Endothelial cell of umbilical vein (primary cell): ENCODE data around the gene DEGS1. TPM values are rescaled to one million over a fixed set of nuclear protein-coding genes. Genes with fewer than 3 reads are reported as not detected.

Experiments used
- BruUV-seq: library from RNA; stranded (reverse); fragments of 400-500 nt; replicated peaks from 2 replicates; lab custom pipeline; 2021; lab: Mats Ljungman, UMichigan
- CTCF ChIA-PET: fragments of 300-600, 350-600 bp; sonication (Branson Sonifier 250); formaldehyde crosslinking; loops from one replicate; lab custom pipeline; 2021; ENCODE audit warnings: antibody characterized with exemption, inconsistent platforms; lab: Charles Lee
- POLR2A ChIA-PET: fragments of 300-600, 350-600 bp; sonication (Branson Sonifier 250); formaldehyde crosslinking; loops from one replicate; lab custom pipeline; 2021; ENCODE audit warnings: antibody characterized with exemption, inconsistent platforms; lab: Charles Lee
- DNase-seq: peaks from one replicate; pipeline ENCODE4 v3.0.0-alpha.2; 2011; ENCODE audit warnings: low read depth, low spot score
- FAIRE-seq: peaks from 2 replicates; lab custom pipeline; 2011; peaks lifted over from hg19 to GRCh38; lab: Jason Lieb, UNC
- H2AFZ ChIP-seq: 2 replicates; pipeline ENCODE4 v1.6.0; 2012; ENCODE audit warnings: low read depth, low read length, control low read depth, inconsistent platforms
- H3K27ac ChIP-seq: 2 replicates; pipeline ENCODE4 v1.5.1; 2011; ENCODE audit warnings: low read depth, mild to moderate bottlenecking, control low read depth, low read length, moderate library complexity; ENCODE audit not compliant: insufficient read depth
- H3K27me3 ChIP-seq, 2 experiments: 2 replicates each; pipeline versions ENCODE4 v1.6.0 to v1.6.1; 2011; ENCODE audit warnings: low read length in 2 of 2, mixed read lengths in 1 of 2; ENCODE audit not compliant: control insufficient read depth in 2 of 2, insufficient read depth in 2 of 2
- H3K36me3 ChIP-seq, 2 experiments: 2 replicates in 1 of 2; 3 replicates in 1 of 2; pipeline ENCODE4 v1.5.1; 2011; ENCODE audit warnings: low read length in 2 of 2, mild to moderate bottlenecking in 1 of 2, moderate library complexity in 1 of 2; ENCODE audit not compliant: control insufficient read depth in 2 of 2, insufficient read depth in 2 of 2; ENCODE audit errors: extremely low read depth in 1 of 2
- H3K4me1 ChIP-seq: 3 replicates; pipeline ENCODE4 v1.5.1; 2011; ENCODE audit warnings: mild to moderate bottlenecking, low read length; ENCODE audit not compliant: control insufficient read depth, insufficient read depth; ENCODE audit errors: extremely low read depth
- H3K4me2 ChIP-seq: 2 replicates; pipeline ENCODE4 v1.6.1; 2011; ENCODE audit warnings: low read length, control low read depth, mixed read lengths; ENCODE audit not compliant: insufficient read depth
- H3K4me3 ChIP-seq, 3 experiments: fragments of 200-600 bp in 1 of 3; sonication (generic), shearing (Covaris generic) in 1 of 3; replicated peaks in 1 of 3; 2 replicates each; pipeline ENCODE4 v1.5.1; 2011 to 2016; ENCODE audit warnings: control low read depth in 3 of 3, low read length in 3 of 3, mild to moderate bottlenecking in 2 of 3, inconsistent platforms in 1 of 3, low read depth in 1 of 3, moderate library complexity in 1 of 3; ENCODE audit not compliant: insufficient read depth in 1 of 3
- H3K79me2 ChIP-seq: 2 replicates; pipeline ENCODE4 v1.6.0; 2012; ENCODE audit warnings: low read length, inconsistent platforms; ENCODE audit not compliant: control insufficient read depth, insufficient read depth
- H3K9ac ChIP-seq: replicated peaks from 2 replicates; pipeline ENCODE3; 2011; ENCODE audit warnings: low read length, control low read depth; ENCODE audit not compliant: insufficient read depth; ENCODE audit errors: extremely low read depth
- H3K9me1 ChIP-seq: replicated peaks from 3 replicates; pipeline ENCODE4 v1.6.0; 2011; ENCODE audit warnings: mild to moderate bottlenecking, low read length; ENCODE audit not compliant: control insufficient read depth, insufficient read depth; ENCODE audit errors: extremely low read depth
- H3K9me3 ChIP-seq: replicated peaks from 2 replicates; pipeline ENCODE4 v1.5.1; 2012; ENCODE audit warnings: low read length, inconsistent platforms; ENCODE audit not compliant: control insufficient read depth, insufficient read depth
- H4K20me1 ChIP-seq: replicated peaks from 2 replicates; pipeline ENCODE3; 2011; ENCODE audit warnings: mild to moderate bottlenecking, low read length; ENCODE audit not compliant: control insufficient read depth, insufficient read depth; ENCODE audit errors: extremely low read depth
- EZH2 ChIP-seq: IDR thresholded peaks from 2 replicates; pipeline ENCODE4 v1.6.1; 2012; ENCODE audit warnings: borderline replicate concordance, low read depth, mild to moderate bottlenecking, moderate library complexity, low read length, inconsistent platforms; ENCODE audit not compliant: severe bottlenecking
- FOS ChIP-seq: IDR thresholded peaks from 2 replicates; pipeline ENCODE4 v1.6.1; 2011; ENCODE audit warnings: mild to moderate bottlenecking, low read length, moderate library complexity, borderline replicate concordance; ENCODE audit not compliant: insufficient read depth
- GATA2 ChIP-seq: IDR thresholded peaks from 2 replicates; pipeline ENCODE4 v1.7.0; 2011; ENCODE audit warnings: low read depth, mild to moderate bottlenecking, moderate library complexity, mixed read lengths, low read length; ENCODE audit not compliant: insufficient read length, insufficient read depth
- JUN ChIP-seq: IDR thresholded peaks from 2 replicates; pipeline ENCODE4 v1.6.1; 2011; ENCODE audit warnings: borderline replicate concordance, low read depth; ENCODE audit not compliant: insufficient read length, insufficient read depth
- MYC ChIP-seq: IDR thresholded peaks from one replicate; pipeline ENCODE4 v1.6.1; 2011; ENCODE audit warnings: mild to moderate bottlenecking, low read depth, low read length
- POLR2A ChIP-seq: IDR thresholded peaks from 2 replicates; pipeline ENCODE4 v1.6.1; 2012; ENCODE audit warnings: low read depth, mild to moderate bottlenecking, control low read depth, low read length
- POLR2AphosphoS5 ChIP-seq: IDR thresholded peaks from 2 replicates; pipeline ENCODE4 v1.6.1; 2012; ENCODE audit warnings: low read depth, mild to moderate bottlenecking, control low read depth, low read length, moderate library complexity; ENCODE audit not compliant: insufficient read depth
- dilution Hi-C: fragments of 300-500 bp; cut with MboI; formaldehyde crosslinking; loops from one replicate; pipeline ENCODE4 v1.15.0; 2019; ENCODE audit warnings: low sequenced_read_pairs; ENCODE audit not compliant: extremely low pct_ligation_motif_present
- intact Hi-C: fragments of 100-400 bp; cut with micrococcal nuclease; formaldehyde crosslinking; loops from one replicate; pipeline ENCODE4 v1.10.0; 2022
- polyA plus RNA-seq, 4 experiments: library from polyadenylated mRNA; depleted of rRNA in 3 of 4; stranded (reverse) in 3 of 4; unstranded in 1 of 4; fragments of >200 nt; gene quantifications; 2 replicates each; pipeline versions ENCODE4 v1.2.1 to v1.2.3, GENCODE V29; 2011 to 2012; ENCODE audit warnings: missing spikeins in 1 of 4
- total RNA-seq: library from RNA; stranded (reverse); gene quantifications from 2 replicates; pipeline ENCODE4 v1.2.3, GENCODE V29; 2021
- TF ChIP-seq, protein P1 (sequence below): IDR thresholded peaks from 2 replicates; pipeline ENCODE4 v1.6.1; 2011; ENCODE audit not compliant: insufficient read depth, insufficient read length
- TF ChIP-seq, protein P2 (sequence below), 2 donors: IDR thresholded peaks; 1 replicate in 1 of 2; 2 replicates in 1 of 2; pipeline ENCODE4 v1.5.1; 2011; ENCODE audit warnings: low read length in 2 of 2, mild to moderate bottlenecking in 2 of 2, moderate library complexity in 2 of 2, control low read depth in 1 of 2, inconsistent platforms in 1 of 2, low read depth in 1 of 2; ENCODE audit not compliant: insufficient read depth in 1 of 2; ENCODE audit errors: extremely low read depth in 1 of 2

Gene DEGS1
- total and polyA plus RNA-seq, 2 donors (not counting 3 experiments of a cell fraction or from before 2014, with no cell fraction given), result 85.8 to 137 TPM

DNA sequence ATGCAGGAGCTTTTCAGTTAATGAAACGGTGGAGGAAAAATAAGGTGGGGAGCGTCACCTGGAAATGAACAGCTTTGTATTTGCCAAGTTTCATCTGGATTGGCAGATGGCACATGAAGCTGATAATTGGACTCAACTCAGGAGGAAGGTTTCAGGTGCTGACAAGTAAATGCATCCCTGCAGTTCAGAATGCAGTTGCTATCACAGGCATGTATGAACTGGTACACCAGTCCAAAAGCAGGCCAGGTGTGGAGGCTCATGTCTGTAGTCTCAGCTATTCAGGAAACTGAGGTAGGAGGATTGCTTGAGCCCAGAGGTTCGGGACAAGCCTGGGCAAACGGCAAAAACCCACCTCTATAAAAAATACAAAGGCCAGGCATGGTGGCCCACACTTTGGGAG is 15.5 kb downstream of the DEGS1 start:
- no peak overlapping the region for H3K4me2 ChIP-seq
- no TSS peak for BruUV-seq
- H3K4me1 ChIP-seq, result no peaks in the 10 kb centered on the region
- dilution Hi-C loops (no loop called here), intact Hi-C loops (no loop called here)
- no peak overlapping the region for H3K4me3 ChIP-seq
- no peaks in the 10 kb centered on the region for H4K20me1 ChIP-seq
- no peaks in the 10 kb centered on the region for H3K9me1 ChIP-seq
- no peak for TF ChIP-seq FOS
- TF ChIP-seq, protein P1, sequence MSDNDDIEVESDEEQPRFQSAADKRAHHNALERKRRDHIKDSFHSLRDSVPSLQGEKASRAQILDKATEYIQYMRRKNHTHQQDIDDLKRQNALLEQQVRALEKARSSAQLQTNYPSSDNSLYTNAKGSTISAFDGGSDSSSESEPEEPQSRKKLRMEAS, result no peak
- no peak for TF ChIP-seq POLR2A
- no peak for TF ChIP-seq EZH2
- TF ChIP-seq, protein P2, sequence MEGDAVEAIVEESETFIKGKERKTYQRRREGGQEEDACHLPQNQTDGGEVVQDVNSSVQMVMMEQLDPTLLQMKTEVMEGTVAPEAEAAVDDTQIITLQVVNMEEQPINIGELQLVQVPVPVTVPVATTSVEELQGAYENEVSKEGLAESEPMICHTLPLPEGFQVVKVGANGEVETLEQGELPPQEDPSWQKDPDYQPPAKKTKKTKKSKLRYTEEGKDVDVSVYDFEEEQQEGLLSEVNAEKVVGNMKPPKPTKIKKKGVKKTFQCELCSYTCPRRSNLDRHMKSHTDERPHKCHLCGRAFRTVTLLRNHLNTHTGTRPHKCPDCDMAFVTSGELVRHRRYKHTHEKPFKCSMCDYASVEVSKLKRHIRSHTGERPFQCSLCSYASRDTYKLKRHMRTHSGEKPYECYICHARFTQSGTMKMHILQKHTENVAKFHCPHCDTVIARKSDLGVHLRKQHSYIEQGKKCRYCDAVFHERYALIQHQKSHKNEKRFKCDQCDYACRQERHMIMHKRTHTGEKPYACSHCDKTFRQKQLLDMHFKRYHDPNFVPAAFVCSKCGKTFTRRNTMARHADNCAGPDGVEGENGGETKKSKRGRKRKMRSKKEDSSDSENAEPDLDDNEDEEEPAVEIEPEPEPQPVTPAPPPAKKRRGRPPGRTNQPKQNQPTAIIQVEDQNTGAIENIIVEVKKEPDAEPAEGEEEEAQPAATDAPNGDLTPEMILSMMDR (IDR thresholded peaks at IDR 0.05; ENCODE audit: extremely low read depth in 1 of 2, insufficient read depth in 1 of 2, low read depth in 1 of 2, low read length in 2 of 2), result no peak
- no peak for TF ChIP-seq POLR2AphosphoS5
- no peak for TF ChIP-seq MYC
- TF ChIP-seq JUN, result no peak
- no peak for TF ChIP-seq GATA2
- no peak overlapping the region for H3K27ac ChIP-seq
- H2AFZ ChIP-seq, result no peak overlapping the region
- ChIA-PET POLR2A (no interaction called here), CTCF (no interaction called here)
- DNase-seq, result no peak
- peaks cover 0 to 2% of the 10 kb centered on the region in 2 experiments for H3K36me3 ChIP-seq
- H3K9ac ChIP-seq, result no peak overlapping the region
- FAIRE-seq, result no peak
- H3K27me3 ChIP-seq, result no peaks in the 10 kb centered on the region
- H3K9me3 ChIP-seq, result no peaks in the 10 kb centered on the region
- no peaks in the 10 kb centered on the region for H3K79me2 ChIP-seq
